ENCODE data around the gene TUBGCP2. TPM values are rescaled to one million over a fixed set of nuclear protein-coding genes. Genes with fewer than 3 reads are reported as not detected.

Gene TUBGCP2
- total and polyA plus RNA-seq, 2 of the 13 experiments (the other 11 are each of a cell fraction or from before 2014, with no cell fraction given): 21.3 to 34.5 TPM

DNA sequence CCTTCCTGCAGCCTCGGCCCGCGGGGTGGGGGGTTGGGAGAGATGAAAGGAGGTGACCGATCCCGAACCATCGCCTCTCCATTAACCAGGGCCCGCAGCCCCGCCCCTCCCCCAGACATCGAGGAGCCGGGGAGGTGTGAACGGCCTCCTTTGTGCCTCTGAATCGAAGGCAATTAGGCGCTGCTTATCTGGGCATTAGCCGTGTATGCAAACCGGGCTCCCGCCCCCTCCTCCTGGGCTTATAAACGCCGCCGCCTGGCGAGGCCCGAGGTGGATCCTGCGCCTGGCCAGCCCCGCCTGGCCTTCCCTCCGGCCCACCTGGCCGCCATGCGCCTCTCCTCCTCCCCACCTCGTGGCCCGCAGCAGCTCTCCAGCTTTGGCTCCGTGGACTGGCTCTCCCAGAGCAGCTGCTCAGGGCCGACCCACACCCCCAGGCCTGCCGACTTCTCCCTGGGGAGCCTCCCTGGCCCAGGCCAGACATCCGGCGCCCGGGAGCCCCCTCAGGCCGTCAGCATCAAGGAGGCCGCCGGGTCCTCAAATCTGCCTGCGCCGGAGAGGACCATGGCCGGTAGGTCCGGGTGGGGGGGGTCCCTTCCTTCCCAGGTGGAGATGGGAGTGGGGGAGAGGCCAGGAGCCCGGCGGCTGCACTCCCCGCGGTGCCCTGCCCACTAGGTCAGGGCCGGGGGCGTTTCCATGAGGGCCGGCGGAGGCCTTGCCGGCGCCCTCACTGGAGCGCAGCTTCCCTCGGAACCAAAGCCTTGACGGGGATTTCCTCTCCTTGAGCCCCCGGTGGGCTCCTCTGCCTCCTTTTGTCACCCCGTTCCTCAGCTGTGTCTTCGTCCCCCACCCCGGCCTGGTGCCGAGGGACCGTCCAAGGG, 70.8 kb downstream of the TUBGCP2 start, which contains the start of gene VENTX:
Gene VENTX (plus strand): TSS at position 268 of the 878 bp plus-strand sequence. CDS start 60 bp downstream, at position 328.
- POLR2A ChIA-PET: no interaction called here
- Histone ChIP-seq H3K4me3 (replicated peaks in 1 of 3; ENCODE audit: insufficient read depth in 1 of 3, low read depth in 2 of 3, low read length in 3 of 3) (no peak within 1 kb of the TSS), H3K36me3 (replicated peaks in 1 of 2; ENCODE audit: control insufficient read depth in 1 of 2, insufficient read depth in 2 of 2, low read length in 2 of 2) (no peaks in the 10 kb centered on the region), H3K79me2 (ENCODE audit: insufficient read depth, low read length) (no peaks in the 10 kb centered on the region), H3K9ac (ENCODE audit: insufficient read depth, low read depth, low read length) (no peak within 1 kb of the TSS), H3K4me1 (ENCODE audit: insufficient read depth, low read length) (no peaks in the 10 kb centered on the region), H2AFZ (ENCODE audit: low read length) (no peak within 1 kb of the TSS), H3K9me3 (ENCODE audit: low read length) (no peaks in the 10 kb centered on the region), H3K4me2 (ENCODE audit: low read depth, low read length) (no peak within 1 kb of the TSS), H4K20me1 (ENCODE audit: insufficient read depth, low read length) (0 out of 2 replicates have a peak, but pooled peaks cover 3% of the 10 kb centered on the region), H3K27ac (ENCODE audit: extremely low read length, insufficient read depth, low read length) (no peak within 1 kb of the TSS), H3K27me3 (ENCODE audit: control insufficient read depth in 1 of 2, insufficient read depth in 2 of 2, low read length in 2 of 2) (peaks cover 18 to 78% of the 10 kb centered on the region in 2 experiments)
- CTCF ChIA-PET (ENCODE audit: low intra/inter-chr PET ratio, low total read pairs): no interaction called here
- DNase-seq (ENCODE audit: low spot score) (no peak), FAIRE-seq (no peak), ATAC-seq (no peak)
- intact Hi-C loops (cut with micrococcal nuclease; ENCODE audit: unreplicated experiment): no loop called here
- TF ChIP-seq CHCHD3 (CRISPR knock-in tag; IDR thresholded peaks at IDR 0.05) (no peak), TRIM24 (CRISPR knock-in tag; IDR thresholded peaks at IDR 0.05) (no peak)
- 12% methylated on average over 15 of the region's 60 CpGs for WGBS (ENCODE audit: low lambda C conversion rate)
- BruUV-seq (replicated peaks): no TSS peak
- in situ Hi-C loops (cut with HindIII; ENCODE audit: extremely low pct_ligation_motif_present, low pct_unique_long_range_greater_than_20kb): no loop called here

DNA sequence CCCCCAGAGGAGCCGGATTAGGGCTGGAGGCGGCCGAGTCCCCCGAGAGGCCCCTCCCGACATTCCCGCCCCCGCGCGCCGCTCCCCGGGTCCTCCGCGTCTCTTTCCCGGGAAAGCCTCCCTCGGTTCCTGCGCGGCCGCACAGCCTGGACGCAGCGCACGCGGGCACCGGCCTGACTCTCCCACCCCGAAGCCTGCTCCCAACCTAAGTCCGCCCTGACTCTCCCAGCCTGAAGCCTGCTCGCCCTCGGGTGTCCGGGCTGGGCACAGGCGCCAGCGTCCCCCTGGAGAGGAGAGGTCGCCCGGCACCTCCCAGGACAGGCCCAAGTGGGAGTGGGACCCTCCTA, 71.5 kb downstream of the TUBGCP2 start:
- peaks cover 18 to 73% of the 10 kb centered on the region in 2 experiments for H3K27me3 ChIP-seq (ENCODE audit: control insufficient read depth in 1 of 2, insufficient read depth in 2 of 2, low read length in 2 of 2)
- no peak overlapping the region for H3K9ac ChIP-seq (ENCODE audit: insufficient read depth, low read depth, low read length)
- CTCF ChIA-PET (ENCODE audit: low intra/inter-chr PET ratio, low total read pairs): no interaction called here
- in situ Hi-C loops (cut with HindIII; ENCODE audit: extremely low pct_ligation_motif_present, low pct_unique_long_range_greater_than_20kb) (no loop called here), intact Hi-C loops (cut with micrococcal nuclease; ENCODE audit: unreplicated experiment) (no loop called here)
- POLR2A ChIA-PET: no interaction called here
- no peak overlapping the region for H3K4me3 ChIP-seq (replicated peaks in 1 of 3; ENCODE audit: insufficient read depth in 1 of 3, low read depth in 2 of 3, low read length in 3 of 3)
- FAIRE-seq (no peak), ATAC-seq (no peak), DNase-seq (ENCODE audit: low spot score) (no peak)
- H4K20me1 ChIP-seq (ENCODE audit: insufficient read depth, low read length): 0 out of 2 replicates have a peak, but pooled peaks cover 3% of the 10 kb centered on the region
- no peak for TF ChIP-seq RAD21 (CRISPR knock-in tag; IDR thresholded peaks at IDR 0.05)
- 0 out of 2 replicates have a peak, but pooled peaks have one; percentile 53 for TF ChIP-seq ZNF329 (CRISPR knock-in tag; IDR thresholded peaks at IDR 0.05; ENCODE audit: low read depth)
- no peaks in the 10 kb centered on the region for H3K79me2 ChIP-seq (ENCODE audit: insufficient read depth, low read length)
- 29% methylated on average over 20 of the region's 32 CpGs for WGBS (ENCODE audit: low lambda C conversion rate)
- H3K27ac ChIP-seq (ENCODE audit: extremely low read length, insufficient read depth, low read length): no peak overlapping the region
- no peaks in the 10 kb centered on the region for H3K4me1 ChIP-seq (ENCODE audit: insufficient read depth, low read length)
- no peak overlapping the region for H3K4me2 ChIP-seq (ENCODE audit: low read depth, low read length)
- H2AFZ ChIP-seq (ENCODE audit: low read length): no peak overlapping the region
- H3K9me3 ChIP-seq (ENCODE audit: low read length): no peaks in the 10 kb centered on the region
- no peaks in the 10 kb centered on the region for H3K36me3 ChIP-seq (replicated peaks in 1 of 2; ENCODE audit: control insufficient read depth in 1 of 2, insufficient read depth in 2 of 2, low read length in 2 of 2)
- no TSS peak for BruUV-seq (replicated peaks)
